LNCAP (cell line): ENCODE measurements around the gene CAMTA1.

Experiments
- CTCF ChIP-seq: fragments of 450-650 bp; IDR thresholded peaks from 2 replicates; pipeline ENCODE4 v1.5.1; 2017; ENCODE audit warnings: mild to moderate bottlenecking

Gene CAMTA1

GRCh38 chr1:7404046-7404742, 618.9 kb downstream of the CAMTA1 start:
- TF ChIP-seq CTCF = no peak

- no peak for TF ChIP-seq CTCF
Observed at GRCh38 chr1:7405844-7406500, 620.7 kb downstream of the CAMTA1 start.

- no peak for TF ChIP-seq CTCF
Observed at GRCh38 chr1:7406641-7407543, 621.6 kb downstream of the CAMTA1 start.

- no peak for TF ChIP-seq CTCF
Observed at GRCh38 chr1:7407544-7407895, 622.3 kb downstream of the CAMTA1 start.

GRCh38 chr1:7407980-7408770, 622.9 kb downstream of the CAMTA1 start:
- TF ChIP-seq CTCF = no peak

- no peak for TF ChIP-seq CTCF
Observed at GRCh38 chr1:7408771-7409150, 623.5 kb downstream of the CAMTA1 start.

GRCh38 chr1:7409278-7409677, 624.0 kb downstream of the CAMTA1 start:
- no peak for TF ChIP-seq CTCF
